ENCODE data around the gene EFCAB14. TPM values are rescaled to one million over a fixed set of nuclear protein-coding genes. Genes with fewer than 3 reads are reported as not detected.
"Not testable (repeated sequence)": the region's sequence is repeated elsewhere in the genome, so short reads cannot be mapped to it uniquely, and the experiment has no call there.

EFCAB14 gene
- total RNA-seq, 2 donors from 2014 or later, result 64.2 to 78.4 TPM

DNA sequence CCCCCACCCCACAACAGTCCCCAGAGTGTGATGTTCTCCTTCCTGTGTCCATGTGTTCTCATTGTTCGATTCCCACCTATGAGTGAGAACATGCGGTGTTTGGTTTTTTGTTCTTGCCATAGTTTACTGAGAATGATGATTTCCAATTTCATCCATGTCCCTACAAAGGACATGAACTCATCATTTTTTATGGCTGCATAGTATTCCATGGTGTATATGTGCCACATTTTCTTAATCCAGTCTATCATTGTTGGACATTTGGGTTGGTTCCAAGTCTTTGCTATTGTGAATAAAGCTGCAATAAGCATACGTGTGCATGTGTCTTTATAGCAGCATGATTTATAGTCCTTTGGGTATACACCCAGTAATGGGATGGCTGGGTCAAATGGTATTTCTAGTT lies 67.8 kb downstream of the EFCAB14 start:
- ATAC-seq; H3K4me3 Mint-ChIP-seq; H3K9me3 Mint-ChIP-seq; H3K4me1 Mint-ChIP-seq (ENCODE audit: low read depth in 2 of 2); H3K27ac Mint-ChIP-seq; H3K27me3 Mint-ChIP-seq; DNase-seq (ENCODE audit: low spot score): not testable (repeated sequence)
- peaks cover 33% of the 10 kb centered on the region for H3K36me3 Mint-ChIP-seq

DNA sequence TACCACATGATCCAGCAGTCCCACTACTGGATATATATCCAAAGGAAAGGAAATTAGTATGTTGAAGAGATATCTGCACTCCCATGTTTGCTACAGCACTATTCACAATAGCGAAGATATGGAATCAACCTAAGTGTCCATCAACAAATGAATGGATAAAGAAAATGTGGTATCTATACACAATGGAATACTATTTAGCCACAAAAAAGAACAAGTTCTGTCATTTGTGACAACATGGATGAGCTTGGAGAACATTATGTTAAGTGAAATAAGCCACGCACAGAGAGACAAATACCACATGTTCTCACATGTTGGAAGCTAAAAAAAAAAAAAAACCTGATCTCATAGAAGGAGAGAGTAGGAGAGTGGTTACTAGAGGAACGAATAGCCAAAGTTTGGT lies 68.4 kb downstream of the EFCAB14 start:
- Mint-ChIP-seq H3K27me3 (no peaks in the 10 kb centered on the region), H3K36me3 (peaks cover 26% of the 10 kb centered on the region), H3K4me3 (no peak overlapping the region), H3K27ac (no peak overlapping the region), H3K4me1 (ENCODE audit: low read depth in 2 of 2) (no peaks in the 10 kb centered on the region), H3K9me3 (peaks cover 2% of the 10 kb centered on the region)
- DNase-seq (ENCODE audit: low spot score) (no peak), ATAC-seq (no peak)

DNA sequence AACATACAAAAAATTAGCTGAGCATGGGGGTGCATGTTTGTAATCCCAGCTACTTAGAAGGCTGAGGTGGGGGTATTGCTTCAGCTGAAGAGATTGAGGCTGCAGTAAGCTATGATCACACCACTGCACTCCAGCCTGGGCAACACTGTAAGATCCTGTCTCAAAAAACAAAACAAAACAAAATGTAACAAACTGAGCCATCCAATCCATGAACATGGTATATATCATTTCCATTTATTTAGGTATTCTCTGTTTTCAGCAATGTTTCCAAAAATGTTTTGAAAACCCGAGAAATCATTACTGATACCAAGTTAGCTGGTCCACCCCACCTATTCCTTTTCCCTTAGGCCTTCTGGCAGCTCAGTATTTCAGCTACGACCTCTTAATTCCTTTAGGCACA lies 69.2 kb downstream of the EFCAB14 start:
- H3K27me3 Mint-ChIP-seq, result no peaks in the 10 kb centered on the region
- ATAC-seq (no peak), DNase-seq (ENCODE audit: low spot score) (no peak)
- H3K36me3 Mint-ChIP-seq, result peaks cover 21% of the 10 kb centered on the region
- H3K27ac Mint-ChIP-seq, result no peak overlapping the region
- H3K4me3 Mint-ChIP-seq, result no peak overlapping the region
- peaks cover 2% of the 10 kb centered on the region for H3K9me3 Mint-ChIP-seq
- no peaks in the 10 kb centered on the region for H3K4me1 Mint-ChIP-seq (ENCODE audit: low read depth in 2 of 2)

DNA sequence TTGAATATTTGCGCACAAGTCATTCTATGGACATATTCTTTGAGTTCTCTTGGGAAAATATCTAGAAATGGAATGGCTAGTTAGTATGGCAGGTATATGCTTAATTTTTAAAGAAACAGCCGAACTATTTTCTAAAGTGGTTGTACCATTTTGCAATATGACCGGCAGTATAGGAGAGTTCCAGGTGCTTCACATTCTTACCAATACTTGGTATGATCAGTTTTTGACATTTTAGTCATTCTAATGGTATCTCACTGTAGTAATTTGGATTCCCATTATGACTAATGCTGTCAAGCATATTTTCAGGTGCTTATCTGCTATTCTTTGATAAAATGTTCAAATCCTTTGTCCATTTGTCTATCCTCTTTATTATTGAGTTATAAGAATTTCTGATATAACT lies 71.3 kb downstream of the EFCAB14 start:
- no peak overlapping the region for H3K4me3 Mint-ChIP-seq
- H3K36me3 Mint-ChIP-seq, result peaks cover 18% of the 10 kb centered on the region
- H3K9me3 Mint-ChIP-seq, result peaks cover 2% of the 10 kb centered on the region
- no peaks in the 10 kb centered on the region for H3K27me3 Mint-ChIP-seq
- ATAC-seq, result no peak
- no peaks in the 10 kb centered on the region for H3K4me1 Mint-ChIP-seq (ENCODE audit: low read depth in 2 of 2)
- no peak for DNase-seq (ENCODE audit: low spot score)
- H3K27ac Mint-ChIP-seq, result no peak overlapping the region

DNA sequence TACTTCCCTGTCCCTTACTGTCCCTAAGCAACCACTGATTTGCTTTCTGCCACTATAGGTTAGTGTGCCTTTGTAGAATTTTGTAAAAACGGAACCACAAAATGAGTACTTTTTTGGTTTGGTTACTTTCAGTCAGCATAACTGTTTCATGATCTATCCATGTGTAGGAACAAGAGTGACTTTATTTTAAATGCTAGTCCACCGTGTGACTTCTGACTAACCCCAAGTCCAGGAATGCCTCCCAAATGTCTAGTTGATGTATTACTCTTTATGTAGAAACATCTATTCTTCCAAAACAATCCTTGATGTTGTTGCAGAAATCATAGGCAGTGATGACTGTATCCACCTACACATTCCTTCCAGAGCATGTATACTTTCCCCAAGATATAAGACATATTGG lies 72.1 kb downstream of the EFCAB14 start:
- Mint-ChIP-seq H3K36me3 (peaks cover 18% of the 10 kb centered on the region), H3K27ac (no peak overlapping the region), H3K4me3 (no peak overlapping the region), H3K9me3 (peaks cover 2% of the 10 kb centered on the region), H3K4me1 (ENCODE audit: low read depth in 2 of 2) (no peaks in the 10 kb centered on the region), H3K27me3 (no peaks in the 10 kb centered on the region)
- ATAC-seq (no peak), DNase-seq (ENCODE audit: low spot score) (no peak)

DNA sequence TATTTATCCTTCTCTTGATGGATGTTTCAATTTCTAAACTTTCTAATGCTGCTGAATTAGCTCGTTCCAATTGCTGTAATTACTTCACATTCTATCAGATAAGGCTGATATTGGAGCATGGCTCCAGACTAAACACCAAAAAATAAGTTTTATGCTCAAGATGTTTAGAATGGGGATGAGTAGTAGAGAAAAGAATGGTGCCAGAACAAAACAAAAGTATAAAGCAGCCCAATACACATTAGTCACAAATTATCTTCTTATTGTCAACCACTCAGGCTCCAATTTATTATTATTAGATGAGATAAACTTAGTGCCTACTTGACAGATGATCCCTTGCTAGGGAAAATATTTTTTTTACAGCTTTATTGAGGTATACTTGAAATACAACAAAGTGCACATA lies 72.6 kb downstream of the EFCAB14 start:
- Mint-ChIP-seq H3K4me3 (no peak overlapping the region), H3K9me3 (peaks cover 2% of the 10 kb centered on the region), H3K36me3 (peaks cover 18% of the 10 kb centered on the region), H3K27ac (no peak overlapping the region), H3K4me1 (ENCODE audit: low read depth in 2 of 2) (no peaks in the 10 kb centered on the region), H3K27me3 (no peaks in the 10 kb centered on the region)
- no peak for ATAC-seq
- no peak for DNase-seq (ENCODE audit: low spot score)

DNA sequence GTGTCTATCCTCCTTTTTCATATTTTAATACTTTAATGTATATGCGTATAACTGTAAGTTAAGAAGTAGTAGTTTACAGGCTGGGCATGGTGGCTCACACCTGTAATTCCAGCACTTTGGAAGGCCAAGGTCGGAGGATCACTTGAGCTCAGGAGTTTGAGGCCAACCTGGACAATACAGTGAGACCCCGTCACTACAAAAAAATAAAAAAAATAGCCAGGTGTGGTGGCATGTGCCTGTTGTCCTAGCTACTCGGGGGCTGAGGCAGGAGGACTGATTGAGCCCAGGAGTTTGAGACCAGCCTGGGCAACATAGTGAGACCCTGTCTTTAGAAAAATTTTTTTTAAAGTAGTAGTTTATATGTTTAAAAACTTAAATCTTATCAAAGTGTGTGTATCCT lies 73.1 kb downstream of the EFCAB14 start:
- DNase-seq (ENCODE audit: low spot score), result no peak
- peaks cover 17% of the 10 kb centered on the region for H3K36me3 Mint-ChIP-seq
- no peaks in the 10 kb centered on the region for H3K27me3 Mint-ChIP-seq

DNA sequence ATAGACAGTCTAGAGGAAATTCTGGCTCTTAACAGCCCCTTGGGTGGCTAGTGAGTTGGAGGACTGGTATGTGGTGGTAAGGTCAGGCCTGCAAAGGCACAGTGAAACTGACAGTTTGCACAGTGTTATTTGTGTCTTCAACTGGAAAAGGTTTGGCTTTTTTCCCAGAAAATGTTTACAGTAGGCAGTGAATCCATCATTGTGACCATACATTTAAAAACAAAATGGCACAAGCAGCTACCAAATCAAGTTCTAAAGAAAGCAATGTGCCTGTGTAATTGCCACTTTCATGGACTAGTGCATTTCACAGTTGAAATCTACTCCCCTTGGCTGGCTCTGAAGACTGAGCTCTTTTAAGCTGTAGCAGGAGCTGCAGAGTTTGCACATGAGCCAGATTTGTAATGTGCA lies 75.5 kb downstream of the EFCAB14 start:
- no peaks in the 10 kb centered on the region for H3K27me3 Mint-ChIP-seq
- H3K4me1 Mint-ChIP-seq (ENCODE audit: low read depth in 2 of 2), result no peaks in the 10 kb centered on the region

More for the DNA sequence above, 73.1 kb downstream of the EFCAB14 start:
- H3K9me3 Mint-ChIP-seq, result peaks cover 2% of the 10 kb centered on the region
- H3K27ac Mint-ChIP-seq, result no peak overlapping the region
- ATAC-seq, result no peak
- no peak overlapping the region for H3K4me3 Mint-ChIP-seq
- no peaks in the 10 kb centered on the region for H3K4me1 Mint-ChIP-seq (ENCODE audit: low read depth in 2 of 2)

DNA sequence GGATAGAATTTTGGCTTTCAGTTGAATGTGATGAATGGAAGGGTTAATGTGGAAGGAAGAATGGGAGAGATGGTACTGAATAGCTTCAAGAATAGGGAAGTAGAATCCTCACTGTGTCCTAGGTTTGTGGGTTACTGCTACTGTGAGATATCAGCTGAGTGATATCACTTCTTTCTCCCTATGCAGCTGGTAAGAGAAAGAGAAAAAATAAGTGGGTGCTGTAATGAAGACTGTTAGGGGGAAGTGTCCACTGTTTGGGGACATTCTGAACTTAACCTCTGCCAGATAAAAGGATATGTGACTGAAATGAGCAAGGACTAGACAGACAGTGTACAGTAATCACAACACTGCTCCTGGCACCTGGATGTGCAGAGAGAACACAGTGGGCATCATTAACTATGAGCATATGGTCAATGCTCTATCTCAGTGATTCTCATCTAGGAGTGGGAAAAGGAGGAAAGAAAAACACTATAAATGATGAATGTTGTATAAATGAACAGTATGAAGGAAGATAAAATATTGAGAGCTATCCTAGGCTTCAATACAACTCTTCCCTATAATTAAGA lies 76.7 kb downstream of the EFCAB14 start:
- H3K27me3 Mint-ChIP-seq, result no peaks in the 10 kb centered on the region

More for the DNA sequence above, 75.5 kb downstream of the EFCAB14 start:
- Mint-ChIP-seq H3K9me3 (no peaks in the 10 kb centered on the region), H3K27ac (no peak overlapping the region), H3K4me3 (no peak overlapping the region), H3K36me3 (peaks cover 10% of the 10 kb centered on the region)
- ATAC-seq (no peak), DNase-seq (ENCODE audit: low spot score) (no peak)

DNA sequence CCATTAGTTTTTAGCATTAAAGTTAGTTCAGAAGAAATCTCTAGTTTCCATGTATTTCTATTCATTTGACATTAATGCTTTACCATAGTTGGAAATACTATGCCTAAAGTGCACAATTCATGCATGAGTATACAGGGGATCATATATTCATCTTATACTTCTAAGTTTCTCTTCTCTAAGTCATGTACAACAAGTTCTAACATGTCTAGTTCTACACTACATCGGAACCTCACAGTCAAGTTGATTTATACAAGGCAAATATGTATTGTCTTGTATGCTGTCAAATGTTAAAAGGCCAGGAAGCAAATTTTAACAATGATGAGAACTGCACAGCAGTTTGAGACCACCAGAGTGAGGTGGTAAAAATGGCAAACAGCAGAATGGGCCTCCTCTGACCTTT lies 79.4 kb downstream of the EFCAB14 start:
- Mint-ChIP-seq H3K9me3 (no peaks in the 10 kb centered on the region), H3K4me3 (no peak overlapping the region), H3K27ac (no peak overlapping the region), H3K27me3 (no peaks in the 10 kb centered on the region), H3K4me1 (ENCODE audit: low read depth in 2 of 2) (no peaks in the 10 kb centered on the region), H3K36me3 (no peaks in the 10 kb centered on the region)
- DNase-seq (ENCODE audit: low spot score) (no peak), ATAC-seq (no peak)

More for the DNA sequence above, 76.7 kb downstream of the EFCAB14 start:
- Mint-ChIP-seq H3K9me3 (no peaks in the 10 kb centered on the region), H3K4me1 (ENCODE audit: low read depth in 2 of 2) (no peaks in the 10 kb centered on the region), H3K27ac (no peak overlapping the region), H3K4me3 (no peak overlapping the region), H3K36me3 (peaks cover 5% of the 10 kb centered on the region)
- no peak for ATAC-seq
- DNase-seq (ENCODE audit: low spot score), result no peak

DNA sequence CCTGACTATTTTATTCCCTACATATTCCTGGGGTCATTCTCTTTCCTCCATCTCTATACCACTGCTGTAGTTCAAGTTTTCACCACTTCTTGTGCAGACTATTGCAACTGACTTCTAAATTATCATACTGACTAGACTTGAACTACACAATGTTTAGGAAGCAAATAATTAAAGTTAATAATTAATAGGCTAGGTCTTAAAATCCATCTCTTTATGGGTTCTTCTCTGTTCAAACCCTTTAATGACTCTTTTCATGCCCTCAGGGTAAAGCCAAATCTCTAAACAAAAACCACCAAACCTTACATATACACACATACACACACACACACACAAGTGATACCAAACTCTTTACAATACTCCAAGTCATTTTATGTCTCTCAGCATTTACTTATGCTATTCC lies 80.0 kb downstream of the EFCAB14 start:
- Mint-ChIP-seq H3K4me1 (ENCODE audit: low read depth in 2 of 2) (no peaks in the 10 kb centered on the region), H3K27me3 (no peaks in the 10 kb centered on the region), H3K4me3 (no peak overlapping the region), H3K36me3 (no peaks in the 10 kb centered on the region), H3K9me3 (no peaks in the 10 kb centered on the region), H3K27ac (no peak overlapping the region)
- DNase-seq (ENCODE audit: low spot score) (no peak), ATAC-seq (no peak)

DNA sequence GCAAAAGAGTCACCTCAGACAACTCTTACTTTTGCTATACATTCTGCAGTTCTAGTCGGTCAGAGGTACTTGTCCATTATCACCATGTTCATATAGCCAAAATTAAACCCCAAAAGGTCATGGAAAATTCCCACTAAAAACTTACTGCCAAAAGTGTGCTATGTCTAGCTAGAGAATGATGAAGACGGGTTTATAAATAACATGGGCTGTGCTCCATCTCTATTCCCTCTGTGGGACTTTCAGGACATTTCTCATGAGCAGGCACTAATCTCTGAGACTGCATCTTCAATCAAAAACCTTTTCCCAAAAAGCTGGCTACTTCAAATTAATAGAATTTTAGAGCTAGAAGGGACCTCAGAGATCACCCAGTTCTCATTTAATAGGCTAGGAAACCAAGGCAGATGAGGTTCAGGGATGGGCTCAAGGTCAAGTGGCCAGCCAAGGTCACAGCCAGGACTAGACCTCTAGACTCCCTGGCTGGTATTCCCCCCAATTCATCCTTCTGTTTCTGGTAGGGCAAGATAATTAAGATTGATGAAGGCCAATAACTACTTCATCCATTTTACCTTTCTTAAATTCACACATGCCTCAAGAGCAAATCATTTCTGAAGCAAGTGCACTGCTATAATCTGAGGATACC lies 81.3 kb downstream of the EFCAB14 start:
- no peaks in the 10 kb centered on the region for H3K36me3 Mint-ChIP-seq
- no peak overlapping the region for H3K4me3 Mint-ChIP-seq
- no peaks in the 10 kb centered on the region for H3K4me1 Mint-ChIP-seq (ENCODE audit: low read depth in 2 of 2)
- DNase-seq (ENCODE audit: low spot score) (no peak), ATAC-seq (no peak)
- no peak overlapping the region for H3K27ac Mint-ChIP-seq
- H3K27me3 Mint-ChIP-seq, result no peaks in the 10 kb centered on the region
- no peaks in the 10 kb centered on the region for H3K9me3 Mint-ChIP-seq

DNA sequence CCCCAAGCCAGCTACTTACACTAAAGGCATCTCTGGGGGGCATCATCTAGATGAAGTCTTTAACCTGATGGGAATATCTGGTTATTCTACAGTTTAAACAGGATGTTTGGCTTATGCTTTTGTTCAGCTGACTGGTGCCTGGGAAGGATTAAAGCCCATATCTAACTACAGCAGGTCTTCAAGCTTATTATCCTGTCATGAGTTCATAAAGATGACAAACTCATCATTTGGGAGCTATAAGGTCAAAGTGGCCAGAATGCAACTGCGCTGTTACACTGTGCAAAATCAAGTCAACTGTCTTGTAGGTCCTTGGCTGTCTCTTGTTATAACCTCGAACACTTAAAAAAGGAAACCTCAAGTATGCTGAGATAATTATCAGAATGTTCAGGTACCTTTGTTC lies 83.7 kb downstream of the EFCAB14 start:
- ATAC-seq, result no peak
- Mint-ChIP-seq H3K4me3 (no peak overlapping the region), H3K27ac (no peak overlapping the region), H3K36me3 (no peaks in the 10 kb centered on the region), H3K27me3 (no peaks in the 10 kb centered on the region), H3K4me1 (ENCODE audit: low read depth in 2 of 2) (no peaks in the 10 kb centered on the region), H3K9me3 (no peaks in the 10 kb centered on the region)
- no peak for DNase-seq (ENCODE audit: low spot score)

DNA sequence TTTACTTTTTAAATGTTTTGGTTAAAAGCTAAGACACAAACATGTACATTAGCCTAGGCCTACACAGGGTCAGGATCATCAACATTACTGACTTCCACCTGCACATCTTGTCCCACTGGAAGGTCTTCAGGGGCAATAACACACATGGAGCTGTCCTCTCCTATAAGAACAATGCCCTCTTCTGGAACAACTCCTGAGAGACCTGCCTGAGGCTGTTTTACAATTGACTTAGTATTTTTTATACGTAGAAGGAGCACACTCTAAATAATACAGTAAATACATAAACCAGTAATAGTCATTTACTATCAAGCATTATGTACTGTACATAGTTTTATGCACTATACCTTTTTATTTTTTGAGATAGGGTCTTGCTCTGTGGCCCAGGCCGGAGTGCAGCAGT lies 88.2 kb downstream of the EFCAB14 start:
- Mint-ChIP-seq H3K27me3 (no peaks in the 10 kb centered on the region), H3K4me3 (no peak overlapping the region), H3K9me3 (no peaks in the 10 kb centered on the region)

More for the DNA sequence above, 88.2 kb downstream of the EFCAB14 start:
- Mint-ChIP-seq H3K27ac (no peak overlapping the region), H3K4me1 (ENCODE audit: low read depth in 2 of 2) (no peaks in the 10 kb centered on the region), H3K36me3 (no peaks in the 10 kb centered on the region)
- DNase-seq (ENCODE audit: low spot score), result no peak
- ATAC-seq, result no peak
